NCI-H82 treated with DMSO at 0.1 percent for 48 hours (cell line): ENCODE results near the gene CASZ1.

Experiments used
- DNase-seq: peaks from one replicate; lab custom pipeline; 2025; ENCODE audit not compliant: unreplicated experiment; lab: John Stamatoyannopoulos, UW

Gene CASZ1

DNA sequence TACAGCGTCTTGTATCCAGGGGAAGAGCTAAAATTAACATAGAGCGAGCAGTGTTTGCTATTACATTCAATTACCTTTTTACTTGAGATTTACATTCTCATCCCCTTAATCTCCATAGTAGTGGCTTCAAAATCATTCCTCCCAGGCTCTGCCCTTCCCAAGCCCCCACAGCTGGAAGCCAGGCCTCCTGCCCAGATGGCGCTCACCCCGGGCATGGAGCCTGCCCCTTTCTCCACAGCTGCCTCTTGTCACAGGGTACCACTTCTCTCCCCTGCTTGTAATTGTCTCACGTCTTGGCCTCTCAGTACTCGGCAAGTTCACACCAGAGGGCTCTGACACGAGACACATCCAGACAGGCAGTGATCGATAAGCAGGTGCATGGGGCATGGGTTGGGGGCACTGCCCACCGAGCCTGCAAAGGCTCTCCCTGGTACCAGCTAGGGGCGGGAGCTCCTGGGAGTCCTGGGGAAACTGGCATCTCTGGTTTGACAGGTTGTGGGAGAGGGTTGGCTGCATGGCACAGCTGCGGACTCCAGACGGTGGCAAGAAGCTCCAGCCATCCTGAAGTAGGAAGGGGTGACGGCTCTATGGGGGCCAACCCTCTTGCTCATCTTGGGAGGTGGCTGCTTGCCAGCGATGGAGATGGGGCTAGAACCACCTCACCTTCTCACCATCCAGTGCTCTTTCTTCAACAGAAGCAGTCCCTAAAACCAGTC, 20.1 kb downstream of the CASZ1 start:
- no peak for DNase-seq

- DNase-seq = no peak
These were observed 20.7 kb downstream of the CASZ1 start for GRCh38 chr1:10775763-10776162.

GRCh38 chr1:10774615-10775310, 21.7 kb downstream of the CASZ1 start:
- no peak for DNase-seq

- no peak for DNase-seq
These were observed 22.4 kb downstream of the CASZ1 start for GRCh38 chr1:10773851-10774614.

DNA sequence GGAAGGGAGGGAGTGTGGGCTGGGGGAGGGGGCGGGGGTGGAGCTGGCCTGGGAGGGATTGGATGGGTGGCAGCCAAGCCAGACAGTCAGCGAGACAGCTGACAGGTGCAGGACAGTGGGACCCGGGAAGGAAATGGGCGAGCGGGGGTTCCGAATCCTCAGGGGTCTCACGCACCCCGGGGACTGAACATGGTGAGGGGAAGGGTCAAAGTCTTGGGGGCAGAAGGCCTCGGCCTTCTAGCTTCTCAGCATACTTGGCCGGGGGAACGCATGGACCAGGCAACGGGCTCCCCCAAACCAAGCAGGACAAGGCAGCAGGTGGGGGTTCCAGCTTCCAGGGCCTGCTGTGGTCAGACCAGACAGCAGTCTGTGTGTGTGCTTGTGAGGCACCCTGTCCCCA, 23.1 kb downstream of the CASZ1 start:
- DNase-seq = no peak

DNA sequence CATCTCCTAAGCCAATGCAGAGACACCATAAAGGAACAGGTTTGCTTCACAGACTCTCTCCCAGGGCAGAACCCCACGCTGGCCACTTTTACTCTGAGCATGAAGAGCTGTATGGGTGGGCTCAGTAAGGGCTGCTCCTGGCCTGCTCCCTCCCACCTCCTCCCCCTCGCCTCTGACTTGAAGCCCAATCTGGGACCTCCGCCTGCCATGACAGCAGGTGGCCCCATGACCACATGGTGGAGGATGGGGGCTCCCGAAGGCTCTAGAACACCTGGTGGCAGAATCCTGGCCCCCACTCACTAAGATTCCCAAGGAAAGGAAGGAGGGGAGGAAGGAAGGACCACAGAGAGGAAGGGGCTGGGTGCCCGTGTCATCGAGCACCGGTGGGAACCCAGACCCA, 23.7 kb downstream of the CASZ1 start:
- DNase-seq = no peak

DNA sequence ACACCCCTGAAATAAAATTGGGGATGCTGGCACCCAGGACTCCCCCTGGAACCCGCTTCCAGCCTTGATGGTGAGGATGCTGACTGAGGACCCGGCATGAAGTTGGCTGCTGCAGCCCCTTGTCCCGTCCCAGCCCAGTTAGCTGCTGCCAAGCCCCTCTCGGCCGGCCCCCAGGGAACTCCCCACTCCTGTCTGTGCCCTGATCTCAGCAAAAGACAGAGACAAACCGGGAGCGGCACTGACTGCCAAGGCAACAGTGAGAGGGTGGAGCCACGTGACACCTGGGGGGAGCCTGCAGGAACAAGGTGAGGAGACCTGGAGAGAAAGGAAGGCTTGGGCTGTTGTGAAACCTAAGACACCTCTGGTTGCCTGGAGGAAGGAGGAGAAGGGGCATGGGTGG, 24.7 kb downstream of the CASZ1 start:
- DNase-seq = no peak

GRCh38 chr1:10768552-10768951, 27.9 kb downstream of the CASZ1 start:
- DNase-seq = no peak

DNA sequence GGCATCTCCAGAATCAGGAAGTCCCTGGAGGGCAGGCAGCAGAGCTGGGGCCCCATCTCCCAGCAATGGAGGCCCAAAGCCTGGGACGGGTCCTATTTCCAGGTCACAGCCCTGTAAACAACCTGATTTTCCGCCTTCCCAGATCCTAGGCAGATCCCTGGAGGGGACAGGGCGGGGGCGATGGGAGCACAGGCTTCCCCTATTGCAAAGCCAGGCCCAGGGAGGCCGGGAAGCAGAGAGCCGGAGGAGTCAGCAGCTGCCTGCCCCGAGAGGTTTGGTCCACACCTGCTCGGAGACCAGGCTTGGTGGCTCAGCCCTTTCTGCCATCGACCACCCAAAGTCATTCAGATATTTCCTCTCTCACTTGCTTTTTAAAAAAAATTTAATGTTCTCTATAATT, 29.2 kb downstream of the CASZ1 start:
- no peak for DNase-seq

DNA sequence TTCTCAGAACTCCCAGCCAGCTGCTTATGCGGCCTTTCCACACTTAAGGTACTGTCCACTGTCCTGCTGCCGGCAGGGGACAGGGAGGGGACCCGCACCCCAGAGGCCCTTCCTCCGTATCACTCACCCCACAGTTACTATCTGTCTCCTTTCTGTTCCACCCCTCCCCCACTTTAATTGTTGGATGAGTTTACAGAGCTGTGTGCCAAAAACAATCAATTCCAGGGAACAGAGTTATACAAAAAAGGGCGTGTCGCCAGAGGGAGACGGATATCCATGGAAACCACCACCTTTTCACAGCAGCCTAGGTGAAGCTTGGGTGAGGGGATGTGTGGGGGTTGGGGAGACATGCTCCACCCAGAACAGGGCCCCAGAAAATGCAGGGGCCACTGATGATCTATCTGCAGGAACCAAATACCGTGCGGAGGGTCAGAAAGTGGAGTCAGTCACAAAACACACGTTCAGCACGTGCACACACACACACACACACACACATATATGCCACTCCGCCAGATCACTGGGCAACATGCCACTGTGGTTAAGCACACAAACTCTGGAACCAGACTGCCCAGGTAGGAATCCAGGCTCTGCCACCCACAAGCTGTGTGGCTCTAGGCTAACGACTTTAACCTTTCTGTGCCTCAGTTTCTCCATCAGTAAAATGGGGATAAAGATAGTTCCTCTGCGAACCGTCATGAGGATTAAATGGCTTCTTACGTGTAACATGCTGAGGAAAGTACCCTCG, 30.5 kb downstream of the CASZ1 start:
- no peak for DNase-seq

DNA sequence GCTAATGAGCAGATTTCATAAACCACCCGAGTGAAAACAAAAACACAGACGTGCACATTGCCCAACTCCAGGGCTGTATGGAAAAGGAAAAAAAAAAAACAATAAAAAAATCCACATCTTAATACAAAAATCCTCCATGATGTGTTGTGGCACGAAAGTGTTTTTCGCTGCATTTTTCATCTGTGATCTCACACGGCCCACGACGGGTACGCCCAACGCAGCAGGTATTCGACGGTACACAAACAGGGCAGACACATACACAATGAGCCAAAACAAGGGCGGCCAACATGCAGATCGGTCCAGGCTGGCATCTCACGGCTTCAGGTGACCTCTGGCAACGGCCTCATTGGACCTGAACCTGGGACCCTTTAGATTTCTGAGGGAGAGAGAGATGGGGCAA, 31.1 kb downstream of the CASZ1 start:
- DNase-seq = no peak

DNA sequence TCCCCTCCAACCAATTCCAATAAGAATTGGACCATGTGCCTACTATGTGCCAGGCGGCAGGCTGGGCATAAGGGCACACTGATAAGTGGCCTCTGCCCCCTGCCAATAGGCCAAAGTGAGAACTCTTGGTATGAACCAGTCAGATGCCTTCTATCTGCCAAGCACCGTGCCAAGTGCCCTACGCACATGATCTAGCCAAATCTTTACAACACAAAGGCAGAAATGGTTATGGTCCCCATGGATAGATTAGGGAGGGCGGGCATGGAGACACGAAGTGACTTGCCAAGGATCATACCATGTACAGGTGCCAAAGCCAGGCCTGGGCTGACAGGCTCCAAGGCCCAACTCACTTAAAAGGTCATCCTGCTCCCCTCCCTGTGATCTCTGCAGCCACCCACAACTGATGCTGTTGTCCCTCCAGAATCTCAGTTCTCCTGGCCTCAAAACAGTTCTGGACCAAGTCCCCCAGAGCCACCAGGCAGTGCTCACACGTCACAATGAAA, 32.1 kb downstream of the CASZ1 start:
- no peak for DNase-seq

- no peak for DNase-seq
These were observed 33.6 kb downstream of the CASZ1 start for GRCh38 chr1:10762875-10763274.

- DNase-seq = no peak
These were observed 34.3 kb downstream of the CASZ1 start for GRCh38 chr1:10762153-10762523.

- DNase-seq = no peak
These were observed 34.8 kb downstream of the CASZ1 start for GRCh38 chr1:10761503-10762152.

GRCh38 chr1:10760566-10761502, 35.6 kb downstream of the CASZ1 start:
- DNase-seq = no peak

- DNase-seq = no peak
These were observed 36.8 kb downstream of the CASZ1 start for GRCh38 chr1:10759413-10760200.

GRCh38 chr1:10756842-10757241, 39.6 kb downstream of the CASZ1 start:
- no peak for DNase-seq
